H9 (cell line): Measurements from ENCODE around the gene TLK2. TPM values are rescaled to one million over a fixed set of nuclear protein-coding genes. Genes with fewer than 3 reads are reported as not detected.

Experiments used
- DNase-seq: peaks from one replicate; pipeline ENCODE4 v3.0.0-alpha.2; 2017
- H2AFZ ChIP-seq: one replicate; pipeline ENCODE4 v1.6.1; 2013; ENCODE audit warnings: mild to moderate bottlenecking, low read length, control low read depth, moderate library complexity
- H2AK5ac ChIP-seq: 2 replicates; pipeline ENCODE4 v1.6.1; 2013; ENCODE audit warnings: low read length, control low read depth, mixed read lengths; ENCODE audit not compliant: insufficient read length
- H2BK120ac ChIP-seq: one replicate; pipeline ENCODE4 v1.6.1; 2013; ENCODE audit warnings: low read depth, mild to moderate bottlenecking, low read length, control low read depth, inconsistent platforms; ENCODE audit not compliant: poor library complexity, severe bottlenecking
- H2BK12ac ChIP-seq: 2 replicates; pipeline ENCODE4 v1.6.1; 2013; ENCODE audit warnings: low read length, control low read depth, mixed read lengths, low read depth; ENCODE audit not compliant: insufficient read length
- H2BK15ac ChIP-seq: 2 replicates; pipeline ENCODE4 v1.6.1; 2013; ENCODE audit warnings: low read depth, low read length, control low read depth
- H2BK20ac ChIP-seq: one replicate; pipeline ENCODE4 v1.6.1; 2013; ENCODE audit warnings: low read depth, mild to moderate bottlenecking, low read length, control low read depth, inconsistent platforms; ENCODE audit not compliant: poor library complexity, severe bottlenecking
- H2BK5ac ChIP-seq: 2 replicates; pipeline ENCODE4 v1.6.1; 2013; ENCODE audit warnings: low read length, control low read depth, mixed read lengths; ENCODE audit not compliant: insufficient read length
- H3K14ac ChIP-seq: 2 replicates; pipeline ENCODE4 v1.6.1; 2013; ENCODE audit warnings: low read length, control low read depth; ENCODE audit not compliant: insufficient read depth
- H3K18ac ChIP-seq: 2 replicates; pipeline ENCODE4 v1.6.1; 2013; ENCODE audit warnings: low read depth, mild to moderate bottlenecking, mixed read lengths, low read length, control low read depth; ENCODE audit not compliant: insufficient read length
- H3K23ac ChIP-seq: 2 replicates; pipeline ENCODE4 v1.6.1; 2013; ENCODE audit warnings: low read length, control low read depth, mixed read lengths, low read depth; ENCODE audit not compliant: insufficient read length
- H3K23me2 ChIP-seq: 2 replicates; pipeline ENCODE4 v1.6.1; 2013; ENCODE audit warnings: low read depth, mild to moderate bottlenecking, mixed read lengths, low read length, control low read depth; ENCODE audit not compliant: insufficient read length, poor library complexity, severe bottlenecking
- H3K27ac ChIP-seq: 2 replicates; pipeline ENCODE4 v1.5.1; 2013; ENCODE audit warnings: low read length, control low read depth, mixed read lengths, low read depth; ENCODE audit not compliant: insufficient read length
- H3K27me3 ChIP-seq: 2 replicates; pipeline ENCODE4 v1.6.1; 2013; ENCODE audit warnings: low read length, control low read depth, inconsistent platforms; ENCODE audit not compliant: insufficient read depth
- H3K4ac ChIP-seq: 2 replicates; pipeline ENCODE4 v1.6.1; 2013; ENCODE audit warnings: low read depth, mild to moderate bottlenecking, control low read depth, inconsistent platforms, low read length, moderate library complexity
- H3K4me1 ChIP-seq: 2 replicates; pipeline ENCODE4 v1.6.1; 2013; ENCODE audit warnings: low read length, control low read depth, inconsistent platforms; ENCODE audit not compliant: insufficient read depth
- H3K4me2 ChIP-seq: 2 replicates; pipeline ENCODE4 v1.6.1; 2013; ENCODE audit warnings: low read length, control low read depth, mixed read lengths; ENCODE audit not compliant: insufficient read length, insufficient read depth
- H3K56ac ChIP-seq: 2 replicates; pipeline ENCODE4 v1.6.1; 2013; ENCODE audit warnings: low read depth, mild to moderate bottlenecking, mixed read lengths, low read length, control low read depth; ENCODE audit not compliant: insufficient read length
- H3K79me1 ChIP-seq: 2 replicates; pipeline ENCODE4 v1.6.1; 2013; ENCODE audit warnings: low read depth, mild to moderate bottlenecking, moderate library complexity, low read length, control low read depth, inconsistent platforms; ENCODE audit not compliant: insufficient read depth, poor library complexity, severe bottlenecking
- H3K79me2 ChIP-seq: 2 replicates; pipeline ENCODE4 v1.6.1; 2013; ENCODE audit warnings: low read length, control low read depth, inconsistent platforms; ENCODE audit not compliant: insufficient read depth
- H3K9ac ChIP-seq: 2 replicates; pipeline ENCODE4 v1.6.1; 2013; ENCODE audit warnings: low read length, control low read depth, mixed read lengths; ENCODE audit not compliant: insufficient read length; ENCODE audit errors: extremely low read depth
- H3K9me3 ChIP-seq: one replicate; pipeline ENCODE4 v1.6.1; 2013; ENCODE audit warnings: low read depth, low read length, inconsistent platforms; ENCODE audit not compliant: control insufficient read depth
- H3T11ph ChIP-seq: one replicate; pipeline ENCODE4 v1.6.1; 2013; ENCODE audit warnings: mild to moderate bottlenecking, low read length, control low read depth, inconsistent platforms
- H4K20me1 ChIP-seq: one replicate; pipeline ENCODE4 v1.6.1; 2013; ENCODE audit not compliant: control insufficient read depth, insufficient read length, insufficient read depth
- H4K5ac ChIP-seq: 2 replicates; pipeline ENCODE4 v1.6.1; 2013; ENCODE audit warnings: low read depth, mild to moderate bottlenecking, mixed read lengths, low read length, control low read depth; ENCODE audit not compliant: insufficient read length
- H4K8ac ChIP-seq: replicated peaks from 2 replicates; pipeline ENCODE4 v1.6.1; 2013; ENCODE audit warnings: low read length, control low read depth, mixed read lengths, low read depth; ENCODE audit not compliant: insufficient read length
- H4K91ac ChIP-seq: 2 replicates; pipeline ENCODE4 v1.6.1; 2013; ENCODE audit warnings: low read depth, mild to moderate bottlenecking, moderate library complexity, mixed read lengths, low read length, control low read depth; ENCODE audit not compliant: insufficient read length
- H3K27ac Mint-ChIP-seq, 3 experiments: 2 replicates in 2 of 3; 3 replicates in 1 of 3; pipeline ENCODE4 v1.8.0; 2020 to 2021; ENCODE audit warnings: mixed read lengths in 3 of 3, mild to moderate bottlenecking in 1 of 3, moderate library complexity in 1 of 3
- H3K27me3 Mint-ChIP-seq: 2 replicates; pipeline ENCODE4 v1.8.0; 2021; ENCODE audit warnings: low read depth, mild to moderate bottlenecking, moderate library complexity, mixed read lengths
- H3K36me3 Mint-ChIP-seq, 3 experiments: 2 replicates in 2 of 3; 3 replicates in 1 of 3; pipeline ENCODE4 v1.8.0; 2020 to 2021; ENCODE audit warnings: low read depth in 3 of 3, mixed read lengths in 3 of 3; ENCODE audit not compliant: insufficient read depth in 1 of 3
- H3K4me1 Mint-ChIP-seq, 2 experiments: 2 replicates each; pipeline ENCODE4 v1.8.0; 2020; ENCODE audit warnings: mixed read lengths in 2 of 2
- H3K4me3 Mint-ChIP-seq, 2 experiments: 2 replicates in 1 of 2; 3 replicates in 1 of 2; pipeline ENCODE4 v1.8.0; 2020 to 2021; ENCODE audit warnings: mild to moderate bottlenecking in 2 of 2, mixed read lengths in 2 of 2, moderate library complexity in 1 of 2
- H3K9me3 Mint-ChIP-seq, 2 experiments: 2 replicates in 1 of 2; 3 replicates in 1 of 2; pipeline ENCODE4 v1.8.0; 2020; ENCODE audit warnings: mild to moderate bottlenecking in 2 of 2, mixed read lengths in 2 of 2, moderate library complexity in 1 of 2
- WGBS: extraction: QIAGEN DNeasy Blood & Tissue Kit; methylation state at CpG from one replicate; pipeline ENCODE4 v1.1.7; 2013; ENCODE audit warnings: missing lambda C conversion rate, low lambda C conversion rate, mixed read lengths; ENCODE audit not compliant: insufficient read length; ENCODE audit errors: extremely low coverage; 5-methylcytosine and 5-hydroxymethylcytosine counted together
- total RNA-seq: library from RNA; stranded (reverse); gene quantifications from 2 replicates; pipeline ENCODE4 v1.2.1, GENCODE V29; 2021
- TF ChIP-seq, protein P1 (sequence below): fragments of 200-600 bp; sonication (generic); conservative IDR thresholded peaks from 3 replicates; pipeline ENCODE4 v1.8.0; 2021; ENCODE audit warnings: antibody characterized with exemption, mild to moderate bottlenecking

TLK2 gene
- total RNA-seq, 1 experiment from 2014 or later: 63.7 TPM

GRCh38 chr17:62631086-62631935 is 152.7 kb downstream of the TLK2 start:
- no peak overlapping the region for H3K27ac ChIP-seq
- no peaks in the 10 kb centered on the region for H3K79me1 ChIP-seq
- Mint-ChIP-seq H3K27ac (no peak overlapping the region), H3K4me1 (peaks cover 43 to 46% of the 10 kb centered on the region in 2 experiments), H3K27me3 (peaks cover 16% of the 10 kb centered on the region), H3K9me3 (no peaks in the 10 kb centered on the region), H3K36me3 (peaks cover 0 to 9% (median 5%) of the 10 kb centered on the region in 3 experiments; a peak in 5 of 7 replicates), H3K4me3 (no peak overlapping the region)
- no peak for DNase-seq
- no peak overlapping the region for H2BK120ac ChIP-seq
- no peak overlapping the region for H4K8ac ChIP-seq
- no peak overlapping the region for H3K14ac ChIP-seq
- no peaks in the 10 kb centered on the region for H3K9me3 ChIP-seq
- H2BK20ac ChIP-seq: no peak overlapping the region
- H2BK5ac ChIP-seq: no peak overlapping the region
- H2AK5ac ChIP-seq: no peak overlapping the region
- no peak overlapping the region for H3K4me2 ChIP-seq
- whole genome bisulfite sequencing: no CpG with 5 or more reads among the region's 23 CpGs
- H3K79me2 ChIP-seq: peaks cover 4% of the 10 kb centered on the region; the same call in 1 of the 2 replicates
- H3K23ac ChIP-seq: no peak overlapping the region
- TF ChIP-seq, protein P1, sequence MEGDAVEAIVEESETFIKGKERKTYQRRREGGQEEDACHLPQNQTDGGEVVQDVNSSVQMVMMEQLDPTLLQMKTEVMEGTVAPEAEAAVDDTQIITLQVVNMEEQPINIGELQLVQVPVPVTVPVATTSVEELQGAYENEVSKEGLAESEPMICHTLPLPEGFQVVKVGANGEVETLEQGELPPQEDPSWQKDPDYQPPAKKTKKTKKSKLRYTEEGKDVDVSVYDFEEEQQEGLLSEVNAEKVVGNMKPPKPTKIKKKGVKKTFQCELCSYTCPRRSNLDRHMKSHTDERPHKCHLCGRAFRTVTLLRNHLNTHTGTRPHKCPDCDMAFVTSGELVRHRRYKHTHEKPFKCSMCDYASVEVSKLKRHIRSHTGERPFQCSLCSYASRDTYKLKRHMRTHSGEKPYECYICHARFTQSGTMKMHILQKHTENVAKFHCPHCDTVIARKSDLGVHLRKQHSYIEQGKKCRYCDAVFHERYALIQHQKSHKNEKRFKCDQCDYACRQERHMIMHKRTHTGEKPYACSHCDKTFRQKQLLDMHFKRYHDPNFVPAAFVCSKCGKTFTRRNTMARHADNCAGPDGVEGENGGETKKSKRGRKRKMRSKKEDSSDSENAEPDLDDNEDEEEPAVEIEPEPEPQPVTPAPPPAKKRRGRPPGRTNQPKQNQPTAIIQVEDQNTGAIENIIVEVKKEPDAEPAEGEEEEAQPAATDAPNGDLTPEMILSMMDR: no peak
- no peak overlapping the region for H2BK12ac ChIP-seq
- peaks cover 16% of the 10 kb centered on the region for H3K23me2 ChIP-seq
- no peak overlapping the region for H3K9ac ChIP-seq
- no peak overlapping the region for H2AFZ ChIP-seq
- H4K20me1 ChIP-seq: no peaks in the 10 kb centered on the region
- H3K56ac ChIP-seq: no peak overlapping the region
- no peak overlapping the region for H3K18ac ChIP-seq
- no peak overlapping the region for H2BK15ac ChIP-seq
- H3K4ac ChIP-seq: no peak overlapping the region
- H4K91ac ChIP-seq: no peak overlapping the region
- no peak overlapping the region for H3T11ph ChIP-seq
- H3K4me1 ChIP-seq: peaks cover 9% of the 10 kb centered on the region; the same call in 1 of the 2 replicates
- no peak overlapping the region for H4K5ac ChIP-seq
- H3K27me3 ChIP-seq: no peaks in the 10 kb centered on the region
